ENCODE results near the gene MBD3. TPM values are rescaled to one million over a fixed set of nuclear protein-coding genes. Genes with fewer than 3 reads are reported as not detected.

MBD3 gene
- total and polyA plus RNA-seq, 2 experiments from 2014 or later: 66.6 to 84.5 TPM

GRCh38 chr19:1615156-1615765 lies 22.6 kb upstream of the MBD3 start:
- Histone ChIP-seq H3K27me3 (no peaks in the 10 kb centered on the region), H3K79me2 (no peaks in the 10 kb centered on the region), H3K27ac (no peak overlapping the region), H3K4me2 (no peak overlapping the region), H3K4me1 (ENCODE audit: insufficient read depth) (no peaks in the 10 kb centered on the region), H3K36me3 (replicated peaks; ENCODE audit: insufficient read depth, low read depth) (no peaks in the 10 kb centered on the region), H3K4me3 (no peak overlapping the region), H4K20me1 (ENCODE audit: insufficient read depth, poor library complexity, severe bottlenecking) (peaks cover 3% of the 10 kb centered on the region), H3K9me2 (replicated peaks; ENCODE audit: insufficient read depth) (no peaks in the 10 kb centered on the region), H2AFZ (no peak overlapping the region), H3K9me3 (ENCODE audit: low read depth) (no peaks in the 10 kb centered on the region)
- no peak for DNase-seq (ENCODE audit: low spot score)
- TF ChIP-seq EZH2 (IDR thresholded peaks at IDR 0.05; ENCODE audit: borderline replicate concordance) (no peak), CTCF (IDR thresholded peaks at IDR 0.05; ENCODE audit: poor library complexity) (no peak), EZH2phosphoT487 (IDR thresholded peaks at IDR 0.05; ENCODE audit: low read depth, severe bottlenecking, unreplicated experiment) (no peak)
- WGBS (ENCODE audit: low lambda C conversion rate, missing lambda C conversion rate): 94% methylated on average over 21 of the region's 41 CpGs

- Histone ChIP-seq H3K27me3 (no peaks in the 10 kb centered on the region), H3K4me1 (ENCODE audit: insufficient read depth) (no peaks in the 10 kb centered on the region), H2AFZ (no peak overlapping the region), H4K20me1 (ENCODE audit: insufficient read depth, poor library complexity, severe bottlenecking) (peaks cover 3% of the 10 kb centered on the region), H3K36me3 (replicated peaks; ENCODE audit: insufficient read depth, low read depth) (no peaks in the 10 kb centered on the region), H3K9me3 (ENCODE audit: low read depth) (no peaks in the 10 kb centered on the region), H3K27ac (no peak overlapping the region), H3K4me2 (no peak overlapping the region), H3K79me2 (no peaks in the 10 kb centered on the region), H3K9me2 (replicated peaks; ENCODE audit: insufficient read depth) (no peaks in the 10 kb centered on the region), H3K4me3 (no peak overlapping the region)
- no peak for TF ChIP-seq EZH2 (IDR thresholded peaks at IDR 0.05; ENCODE audit: borderline replicate concordance)
- WGBS (ENCODE audit: low lambda C conversion rate, missing lambda C conversion rate): 92% methylated on average over 21 of the region's 32 CpGs
- no peak for DNase-seq (ENCODE audit: low spot score)
Observed at GRCh38 chr19:1613808-1614570, 21.3 kb upstream of the MBD3 start.

DNA sequence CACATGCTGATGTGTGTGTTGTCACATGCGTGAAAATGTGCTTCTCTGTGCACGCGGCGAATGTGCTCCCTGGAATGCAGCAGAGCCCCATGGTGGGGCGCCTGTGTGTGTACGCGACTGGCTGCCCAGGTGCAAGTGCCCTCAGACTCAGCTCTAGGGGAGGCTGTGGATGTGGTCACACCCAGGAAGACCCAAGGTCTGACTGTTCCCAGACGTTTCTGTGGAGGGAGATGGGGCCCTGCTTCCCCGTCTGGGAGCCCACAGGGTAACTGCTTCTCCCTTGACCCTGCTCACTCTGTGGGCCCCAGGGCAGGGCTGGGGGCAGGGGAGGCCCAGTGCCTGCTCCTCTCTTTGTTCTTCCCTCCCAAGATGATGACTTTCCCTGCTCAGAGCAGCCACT lies 20.5 kb upstream of the MBD3 start:
- no peaks in the 10 kb centered on the region for H3K9me3 ChIP-seq (ENCODE audit: low read depth)
- no peaks in the 10 kb centered on the region for H3K27me3 ChIP-seq
- H3K36me3 ChIP-seq (replicated peaks; ENCODE audit: insufficient read depth, low read depth): no peaks in the 10 kb centered on the region
- H3K27ac ChIP-seq: no peak overlapping the region
- no peak overlapping the region for H2AFZ ChIP-seq
- H3K79me2 ChIP-seq: no peaks in the 10 kb centered on the region
- no peak overlapping the region for H3K4me3 ChIP-seq
- DNase-seq (ENCODE audit: low spot score): no peak
- H3K4me2 ChIP-seq: no peak overlapping the region
- H4K20me1 ChIP-seq (ENCODE audit: insufficient read depth, poor library complexity, severe bottlenecking): peaks cover 3% of the 10 kb centered on the region
- H3K9me2 ChIP-seq (replicated peaks; ENCODE audit: insufficient read depth): no peaks in the 10 kb centered on the region
- no peaks in the 10 kb centered on the region for H3K4me1 ChIP-seq (ENCODE audit: insufficient read depth)
- TF ChIP-seq EZH2phosphoT487 (IDR thresholded peaks at IDR 0.05; ENCODE audit: low read depth, severe bottlenecking, unreplicated experiment): no peak
- WGBS (ENCODE audit: low lambda C conversion rate, missing lambda C conversion rate): 83% methylated on average over 9 of the region's 9 CpGs

- no peaks in the 10 kb centered on the region for H3K79me2 ChIP-seq
- no peaks in the 10 kb centered on the region for H3K9me3 ChIP-seq (ENCODE audit: low read depth)
- no peaks in the 10 kb centered on the region for H3K27me3 ChIP-seq
- H3K9me2 ChIP-seq (replicated peaks; ENCODE audit: insufficient read depth): no peaks in the 10 kb centered on the region
- DNase-seq (ENCODE audit: low spot score): no peak
- H3K4me1 ChIP-seq (ENCODE audit: insufficient read depth): no peaks in the 10 kb centered on the region
- peaks cover 3% of the 10 kb centered on the region for H4K20me1 ChIP-seq (ENCODE audit: insufficient read depth, poor library complexity, severe bottlenecking)
- H2AFZ ChIP-seq: no peak overlapping the region
- no peak overlapping the region for H3K4me2 ChIP-seq
- H3K36me3 ChIP-seq (replicated peaks; ENCODE audit: insufficient read depth, low read depth): no peaks in the 10 kb centered on the region
- 97% methylated on average over 37 of the region's 39 CpGs for WGBS (ENCODE audit: low lambda C conversion rate, missing lambda C conversion rate)
- H3K4me3 ChIP-seq: no peak overlapping the region
- TF ChIP-seq EZH2phosphoT487 (IDR thresholded peaks at IDR 0.05; ENCODE audit: low read depth, severe bottlenecking, unreplicated experiment): no peak
- no peak overlapping the region for H3K27ac ChIP-seq
Observed at GRCh38 chr19:1612114-1613086, 19.7 kb upstream of the MBD3 start.
